Pancreas (tissue), 10 donors: ENCODE measurements around the gene SGK1. TPM values are rescaled to one million over a fixed set of nuclear protein-coding genes. Genes with fewer than 3 reads are reported as not detected.

Source experiments
- ATAC-seq, 4 donors: fragments of 200-7000 bp; cut with Tn5 transposase; one replicate each; pipeline versions ENCODE4 v1.8.0 to v1.9.1; 2020; ENCODE audit warnings: mild to moderate bottlenecking in 4 of 4, moderate library complexity in 4 of 4
- DNase-seq, 6 donors: peaks; one replicate each; pipeline ENCODE4 v3.0.0-alpha.2; 2020
- FAIRE-seq: peaks from 2 replicates; lab custom pipeline; 2012; peaks lifted over from hg19 to GRCh38; lab: Jason Lieb, UNC
- H3K27ac ChIP-seq, 4 donors: fragments of 200-600 bp; sonication (generic); 1 replicate in 3 of 4; 2 replicates in 1 of 4; pipeline versions ENCODE4 v1.5.0 to v1.8.0; 2020
- H3K27me3 ChIP-seq, 4 donors: fragments of 200-600 bp; one replicate each; pipeline ENCODE4 v1.8.0; 2021
- H3K36me3 ChIP-seq, 3 donors: fragments of 200-600 bp; sonication (generic) in 1 of 3; one replicate each; pipeline versions ENCODE4 v1.5.0 to v1.8.0; 2020 to 2021
- H3K4me1 ChIP-seq, 3 donors: fragments of 200-600 bp; one replicate each; pipeline ENCODE4 v1.8.0; 2021
- H3K4me3 ChIP-seq, 4 donors: fragments of 200-600 bp; sonication (generic) in 2 of 4; one replicate each; pipeline versions ENCODE4 v1.5.0 to v1.8.0; 2020 to 2021
- H3K9me3 ChIP-seq, 4 donors: fragments of 200-600 bp; one replicate each; pipeline ENCODE4 v1.8.0; 2021
- WGBS, 2 donors: extraction: QIAGEN DNeasy Blood & Tissue Kit; methylation state at CpG; one replicate each; pipeline ENCODE4 v1.1.7; 2013; 5-methylcytosine and 5-hydroxymethylcytosine counted together
- intact Hi-C, 3 donors: fragments of 100-400 bp; cut with DNase I; formaldehyde crosslinking; loops; one replicate each; pipeline versions ENCODE4 v1.11.1 to v1.14.2; 2022
- polyA plus RNA-seq, 2 donors: library from polyadenylated mRNA; stranded (reverse); fragments of 200-250 nt; gene quantifications; one replicate each; pipeline ENCODE4 v1.2.3, GENCODE V29; 2013
- total RNA-seq, 6 donors: library from RNA; stranded (reverse); fragmentation: NEBNext Ultra II Directional in 4 of 6; extraction: Animal tissue kit (Norgen Biotek cat#: 25700) in 4 of 6; gene quantifications; one replicate each; pipeline versions ENCODE4 v1.2.1 to v1.2.4, GENCODE V29; 2021 to 2023
- TF ChIP-seq, protein P1 (sequence below), 4 donors: fragments of 200-600 bp; sonication (generic) in 3 of 4; IDR thresholded peaks; one replicate each; pipeline versions ENCODE4 v1.5.0 to v1.8.0; 2021; ENCODE audit warnings: antibody characterized with exemption in 4 of 4
- donor health status: healthy with polysubstance abuse.
- donor health status: DM: no; HTN: no; CAD: no; lungs with moderate emphysema.
- donor health status: DM: no; HTN: no; CAD: no.
- donor health status: control.
- donor health status: control.
- donor health status: Bipolar disorder and iron deficiency.
- donor health status: DM: yes; HTN: yes; CAD: no.
- donor health status: DM: no; HTN: no; CAD: no.
- donor health status: DM: no; HTN: no; CAD: no.
- donor health status: DM: yes; HTN: yes; CAD: no.

SGK1 gene
- total and polyA plus RNA-seq, 8 donors: 56.8 to 189 (median 95.4) TPM

DNA sequence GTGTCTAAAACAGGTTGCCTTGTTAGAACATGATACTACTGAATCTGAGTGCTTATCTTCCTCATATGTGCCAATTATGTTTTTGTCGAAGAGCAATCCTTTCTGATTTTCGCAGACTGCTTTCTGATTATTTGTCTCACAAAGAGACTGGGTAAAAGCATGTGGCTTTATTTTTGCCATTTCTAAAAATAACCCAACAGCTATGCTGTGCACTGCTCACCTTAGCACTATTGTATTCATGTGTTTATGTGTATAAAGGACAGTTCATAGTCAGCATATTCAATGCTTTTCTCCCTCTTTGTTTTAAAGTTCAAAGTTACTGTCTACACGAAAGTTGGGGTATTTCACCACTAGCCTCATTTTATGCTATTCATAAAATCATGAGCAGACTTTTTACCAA is 127.0 kb downstream of the SGK1 start:
- no peak for FAIRE-seq
- no peak for ATAC-seq
- Histone ChIP-seq H3K36me3 (no peaks in the 10 kb centered on the region), H3K9me3 (no peaks in the 10 kb centered on the region), H3K4me3 (no peak overlapping the region), H3K4me1 (peaks cover 0 to 8% (median 0%) of the 10 kb centered on the region in 3 donors), H3K27me3 (no peaks in the 10 kb centered on the region), H3K27ac (no peak overlapping the region)
- WGBS, 2 donors: 51 to 60% methylated on average over 3 of the region's 3 CpGs
- intact Hi-C loops: no loop called here
- DNase-seq: no peak
- TF ChIP-seq, protein P1, sequence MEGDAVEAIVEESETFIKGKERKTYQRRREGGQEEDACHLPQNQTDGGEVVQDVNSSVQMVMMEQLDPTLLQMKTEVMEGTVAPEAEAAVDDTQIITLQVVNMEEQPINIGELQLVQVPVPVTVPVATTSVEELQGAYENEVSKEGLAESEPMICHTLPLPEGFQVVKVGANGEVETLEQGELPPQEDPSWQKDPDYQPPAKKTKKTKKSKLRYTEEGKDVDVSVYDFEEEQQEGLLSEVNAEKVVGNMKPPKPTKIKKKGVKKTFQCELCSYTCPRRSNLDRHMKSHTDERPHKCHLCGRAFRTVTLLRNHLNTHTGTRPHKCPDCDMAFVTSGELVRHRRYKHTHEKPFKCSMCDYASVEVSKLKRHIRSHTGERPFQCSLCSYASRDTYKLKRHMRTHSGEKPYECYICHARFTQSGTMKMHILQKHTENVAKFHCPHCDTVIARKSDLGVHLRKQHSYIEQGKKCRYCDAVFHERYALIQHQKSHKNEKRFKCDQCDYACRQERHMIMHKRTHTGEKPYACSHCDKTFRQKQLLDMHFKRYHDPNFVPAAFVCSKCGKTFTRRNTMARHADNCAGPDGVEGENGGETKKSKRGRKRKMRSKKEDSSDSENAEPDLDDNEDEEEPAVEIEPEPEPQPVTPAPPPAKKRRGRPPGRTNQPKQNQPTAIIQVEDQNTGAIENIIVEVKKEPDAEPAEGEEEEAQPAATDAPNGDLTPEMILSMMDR (IDR thresholded peaks at IDR 0.05): no peak

DNA sequence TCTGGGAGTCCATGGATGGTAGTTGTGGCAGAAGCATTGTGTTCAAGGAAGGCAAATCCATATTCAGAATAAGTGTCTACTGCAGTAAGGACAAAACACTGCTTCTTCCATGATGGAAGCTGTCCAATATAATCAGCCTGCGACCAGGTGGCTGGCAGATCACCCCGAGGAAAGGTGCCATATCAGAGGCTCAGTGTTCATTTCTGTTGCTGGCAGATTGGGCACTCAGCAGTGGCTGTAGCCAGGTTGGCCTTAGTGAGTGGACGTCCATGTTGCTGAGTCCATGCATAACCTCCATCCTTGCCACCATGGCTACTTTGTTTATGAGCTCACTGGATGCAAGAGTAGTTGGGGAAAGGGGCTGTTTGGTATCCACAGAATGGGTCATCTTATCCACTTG is 130.2 kb downstream of the SGK1 start:
- intact Hi-C loops: loop anchor here in 1 of 3 donors (10.0 kb wide), 1 partner anchor 47 kb away; no protein-coding TSS in a partner anchor
- H3K4me3 ChIP-seq: no peak overlapping the region
- FAIRE-seq (no peak), DNase-seq (no peak), ATAC-seq (peak in 2 of 4 donors; percentile 19 to 50)
- TF ChIP-seq, protein P1 (IDR thresholded peaks at IDR 0.05): no peak
- H3K36me3 ChIP-seq: no peaks in the 10 kb centered on the region
- H3K9me3 ChIP-seq: no peaks in the 10 kb centered on the region
- no peaks in the 10 kb centered on the region for H3K27me3 ChIP-seq
- peaks cover 0 to 5% (median 2%) of the 10 kb centered on the region in 3 donors for H3K4me1 ChIP-seq
- H3K27ac ChIP-seq: no peak overlapping the region
- 43% methylated on average over 3 of the region's 3 CpGs for WGBS, 2 donors

DNA sequence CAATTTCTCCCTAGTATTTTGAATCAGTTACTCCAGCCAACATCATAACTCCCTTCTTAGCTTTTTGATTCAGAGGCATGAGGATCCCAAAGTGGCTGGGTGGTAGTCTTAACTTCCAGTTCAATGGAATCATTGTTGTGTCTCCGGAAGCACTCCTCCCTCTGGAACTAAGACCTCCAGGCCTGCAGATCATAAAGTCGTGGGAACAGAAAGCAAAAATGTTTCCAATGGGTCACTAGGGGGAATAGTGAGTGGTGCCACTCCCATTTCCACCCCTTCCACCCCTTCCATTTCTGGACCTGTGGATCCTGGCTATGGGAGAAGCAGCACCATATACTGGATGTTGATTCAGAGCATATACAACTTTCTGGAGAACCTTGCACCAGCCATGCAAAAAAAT is 130.8 kb downstream of the SGK1 start:
- Histone ChIP-seq H3K9me3 (no peaks in the 10 kb centered on the region), H3K27ac (no peak overlapping the region), H3K36me3 (no peaks in the 10 kb centered on the region), H3K4me1 (peaks cover 0 to 9% (median 5%) of the 10 kb centered on the region in 3 donors), H3K4me3 (no peak overlapping the region), H3K27me3 (no peaks in the 10 kb centered on the region)
- FAIRE-seq: no peak
- WGBS, 2 donors: 46 to 67% methylated on average over 2 of the region's 2 CpGs
- TF ChIP-seq, protein P1 (IDR thresholded peaks at IDR 0.05): no peak
- DNase-seq: no peak
- no peak for ATAC-seq
- intact Hi-C loops: loop anchor here in 1 of 3 donors (10.0 kb wide), 1 partner anchor 48 kb away; no protein-coding TSS in a partner anchor

DNA sequence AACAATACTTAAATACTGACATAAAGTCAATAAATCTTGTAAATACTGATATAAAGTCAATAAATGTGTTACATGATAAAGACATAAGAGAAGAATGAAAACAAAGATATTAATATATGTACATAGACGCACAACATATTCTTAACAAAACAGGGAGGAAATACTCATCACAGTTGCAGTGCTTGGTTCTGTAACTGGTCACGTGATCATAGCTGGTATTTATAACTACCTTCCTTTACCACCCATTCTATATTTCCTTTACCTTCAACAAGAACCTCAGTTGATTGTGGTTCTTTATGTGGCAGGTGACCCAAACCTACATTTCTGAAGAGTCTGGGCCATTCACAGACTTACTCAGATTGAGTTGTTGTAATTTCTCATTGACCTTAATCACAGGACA is 131.6 kb downstream of the SGK1 start:
- Histone ChIP-seq H3K9me3 (no peaks in the 10 kb centered on the region), H3K27me3 (no peaks in the 10 kb centered on the region), H3K27ac (peak overlapping the region in 1 of 4 donors; percentile 19), H3K4me3 (no peak overlapping the region), H3K4me1 (peaks cover 0 to 9% (median 5%) of the 10 kb centered on the region in 3 donors), H3K36me3 (no peaks in the 10 kb centered on the region)
- TF ChIP-seq, protein P1 (IDR thresholded peaks at IDR 0.05): no peak
- intact Hi-C loops: loop anchor here in 1 of 3 donors (10.0 kb wide), 1 partner anchor 48 kb away; no protein-coding TSS in a partner anchor
- ATAC-seq (no peak), FAIRE-seq (no peak), DNase-seq (no peak)
- 64 to 74% methylated on average over 2 of the region's 2 CpGs for WGBS, 2 donors

DNA sequence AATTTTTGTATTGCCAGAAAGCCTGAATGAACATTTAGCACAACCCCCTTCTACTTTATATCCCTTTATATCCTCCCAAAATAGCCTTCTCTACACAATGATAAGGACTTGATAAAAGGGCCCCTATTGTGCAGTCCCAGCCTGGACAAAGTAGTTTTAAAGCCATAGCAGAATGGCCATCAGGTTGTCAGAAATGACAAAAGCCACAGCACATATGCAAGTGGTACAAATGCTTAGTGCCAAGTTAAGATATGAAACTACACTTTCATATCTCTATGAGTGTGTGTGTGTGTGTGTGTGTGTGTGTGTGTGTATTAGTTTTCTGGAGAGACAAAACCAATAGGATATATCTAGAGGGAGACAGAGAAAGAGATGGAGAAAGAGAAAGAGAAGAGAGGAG is 132.6 kb downstream of the SGK1 start:
- no peaks in the 10 kb centered on the region for H3K27me3 ChIP-seq
- peak in 1 of 4 donors; percentile 13 for ATAC-seq
- DNase-seq: no peak
- no peak overlapping the region for H3K4me3 ChIP-seq
- TF ChIP-seq, protein P1 (IDR thresholded peaks at IDR 0.05): no peak
- H3K4me1 ChIP-seq: peaks cover 0 to 9% (median 5%) of the 10 kb centered on the region in 3 donors
- no peak overlapping the region for H3K27ac ChIP-seq
- no peaks in the 10 kb centered on the region for H3K36me3 ChIP-seq
- intact Hi-C loops: loop anchor here in 1 of 3 donors (10.0 kb wide), 1 partner anchor 50 kb away; no protein-coding TSS in a partner anchor
- FAIRE-seq: no peak
- no peaks in the 10 kb centered on the region for H3K9me3 ChIP-seq
